Measurements from ENCODE around the gene TDRD1.
A peak's percentile ranks its signal among the peaks of the same experiment; 100 is the strongest.

TDRD1 gene

GRCh38 chr10:114278140-114278883, 99.2 kb downstream of the TDRD1 start:
- Histone ChIP-seq H3K9me3 (ENCODE audit: insufficient read depth, low read depth, low read length) (peaks cover 2% of the 10 kb centered on the region), H3K14ac (ENCODE audit: low read length) (no peak overlapping the region), H2BK5ac (ENCODE audit: low read depth, low read length, poor library complexity) (no peak overlapping the region), H3K27ac (ENCODE audit: low read depth, low read length) (no peak overlapping the region), H3K79me2 (ENCODE audit: control insufficient read depth, insufficient read depth, low read length, poor library complexity) (no peaks in the 10 kb centered on the region), H3K23ac (ENCODE audit: low read length) (no peak overlapping the region), H3K27me3 (ENCODE audit: insufficient read depth, low read length) (no peaks in the 10 kb centered on the region), H3K18ac (ENCODE audit: low read length) (no peak overlapping the region), H3K36me3 (ENCODE audit: control insufficient read depth in 1 of 2, insufficient read depth in 2 of 2, low read length in 2 of 2) (no peaks in the 10 kb centered on the region), H4K12ac (ENCODE audit: low read depth, low read length) (no peak overlapping the region), H3K79me1 (ENCODE audit: low read length) (peaks cover 2% of the 10 kb centered on the region), H2BK120ac (ENCODE audit: insufficient read depth, low read length, poor library complexity) (no peak overlapping the region), H3K4me2 (ENCODE audit: low read length) (no peak overlapping the region), H3K4ac (ENCODE audit: low read depth, low read length) (no peak overlapping the region), H2AFZ (ENCODE audit: insufficient read depth, low read length, poor library complexity) (no peak overlapping the region), H3K9ac (ENCODE audit: low read length) (no peak overlapping the region), H4K91ac (ENCODE audit: low read depth, low read length) (no peak overlapping the region), H2BK12ac (ENCODE audit: low read length) (no peak overlapping the region), H3K4me3 (ENCODE audit: low read depth, low read length) (no peak overlapping the region), H2AK5ac (ENCODE audit: low read length) (no peak overlapping the region), H4K8ac (ENCODE audit: low read depth, low read length) (no peak overlapping the region), H3K4me1 (ENCODE audit: control insufficient read depth in 1 of 2, insufficient read depth in 2 of 2, low read length in 2 of 2) (peaks cover 0 to 3% of the 10 kb centered on the region in 2 experiments)
- no CpG with 5 or more reads among the region's 22 CpGs for WGBS (ENCODE audit: extremely low coverage, insufficient coverage, insufficient read length)
- DNase-seq = no peak

GRCh38 chr10:114278884-114279191, 99.7 kb downstream of the TDRD1 start:
- no peak for DNase-seq
- Histone ChIP-seq H3K4me1 (ENCODE audit: control insufficient read depth in 1 of 2, insufficient read depth in 2 of 2, low read length in 2 of 2) (peaks cover 0 to 3% of the 10 kb centered on the region in 2 experiments), H3K18ac (ENCODE audit: low read length) (no peak overlapping the region), H4K91ac (ENCODE audit: low read depth, low read length) (no peak overlapping the region), H3K4me2 (ENCODE audit: low read length) (no peak overlapping the region), H2BK5ac (ENCODE audit: low read depth, low read length, poor library complexity) (no peak overlapping the region), H3K79me2 (ENCODE audit: control insufficient read depth, insufficient read depth, low read length, poor library complexity) (no peaks in the 10 kb centered on the region), H3K23ac (ENCODE audit: low read length) (no peak overlapping the region), H2AFZ (ENCODE audit: insufficient read depth, low read length, poor library complexity) (no peak overlapping the region), H4K12ac (ENCODE audit: low read depth, low read length) (no peak overlapping the region), H3K14ac (ENCODE audit: low read length) (no peak overlapping the region), H4K8ac (ENCODE audit: low read depth, low read length) (no peak overlapping the region), H3K79me1 (ENCODE audit: low read length) (peaks cover 2% of the 10 kb centered on the region), H3K27me3 (ENCODE audit: insufficient read depth, low read length) (no peaks in the 10 kb centered on the region), H2BK12ac (ENCODE audit: low read length) (no peak overlapping the region), H2BK120ac (ENCODE audit: insufficient read depth, low read length, poor library complexity) (no peak overlapping the region), H3K9me3 (ENCODE audit: insufficient read depth, low read depth, low read length) (peaks cover 2% of the 10 kb centered on the region), H3K4ac (ENCODE audit: low read depth, low read length) (no peak overlapping the region), H3K4me3 (ENCODE audit: low read depth, low read length) (no peak overlapping the region), H3K9ac (ENCODE audit: low read length) (no peak overlapping the region), H2AK5ac (ENCODE audit: low read length) (no peak overlapping the region), H3K36me3 (ENCODE audit: control insufficient read depth in 1 of 2, insufficient read depth in 2 of 2, low read length in 2 of 2) (no peaks in the 10 kb centered on the region), H3K27ac (ENCODE audit: low read depth, low read length) (no peak overlapping the region)
- WGBS (ENCODE audit: extremely low coverage, insufficient coverage, insufficient read length) = no CpG with 5 or more reads among the region's 4 CpGs

GRCh38 chr10:114279289-114279688, 100.1 kb downstream of the TDRD1 start:
- H3K23ac ChIP-seq (ENCODE audit: low read length) = no peak overlapping the region
- H3K9me3 ChIP-seq (ENCODE audit: insufficient read depth, low read depth, low read length) = no peaks in the 10 kb centered on the region
- no peak overlapping the region for H2BK120ac ChIP-seq (ENCODE audit: insufficient read depth, low read length, poor library complexity)
- H3K9ac ChIP-seq (ENCODE audit: low read length) = no peak overlapping the region
- DNase-seq = no peak
- H4K8ac ChIP-seq (ENCODE audit: low read depth, low read length) = no peak overlapping the region
- H3K4me1 ChIP-seq (ENCODE audit: control insufficient read depth in 1 of 2, insufficient read depth in 2 of 2, low read length in 2 of 2) = peaks cover 0 to 3% of the 10 kb centered on the region in 2 experiments
- H2AFZ ChIP-seq (ENCODE audit: insufficient read depth, low read length, poor library complexity) = no peak overlapping the region
- no peak overlapping the region for H2AK5ac ChIP-seq (ENCODE audit: low read length)
- no CpG with 5 or more reads among the region's 4 CpGs for WGBS (ENCODE audit: extremely low coverage, insufficient coverage, insufficient read length)
- H3K79me1 ChIP-seq (ENCODE audit: low read length) = peaks cover 2% of the 10 kb centered on the region
- no peak overlapping the region for H3K4ac ChIP-seq (ENCODE audit: low read depth, low read length)
- H3K36me3 ChIP-seq (ENCODE audit: control insufficient read depth in 1 of 2, insufficient read depth in 2 of 2, low read length in 2 of 2) = no peaks in the 10 kb centered on the region
- no peak overlapping the region for H4K12ac ChIP-seq (ENCODE audit: low read depth, low read length)
- no peak overlapping the region for H3K4me3 ChIP-seq (ENCODE audit: low read depth, low read length)
- H3K27ac ChIP-seq (ENCODE audit: low read depth, low read length) = no peak overlapping the region
- no peak overlapping the region for H2BK12ac ChIP-seq (ENCODE audit: low read length)
- H3K27me3 ChIP-seq (ENCODE audit: insufficient read depth, low read length) = no peaks in the 10 kb centered on the region
- no peak overlapping the region for H3K14ac ChIP-seq (ENCODE audit: low read length)
- H3K4me2 ChIP-seq (ENCODE audit: low read length) = no peak overlapping the region
- H2BK5ac ChIP-seq (ENCODE audit: low read depth, low read length, poor library complexity) = no peak overlapping the region
- no peak overlapping the region for H4K91ac ChIP-seq (ENCODE audit: low read depth, low read length)
- H3K18ac ChIP-seq (ENCODE audit: low read length) = no peak overlapping the region
- H3K79me2 ChIP-seq (ENCODE audit: control insufficient read depth, insufficient read depth, low read length, poor library complexity) = no peaks in the 10 kb centered on the region

GRCh38 chr10:114279901-114280644, 100.9 kb downstream of the TDRD1 start:
- no peak overlapping the region for H3K27ac ChIP-seq (ENCODE audit: low read depth, low read length)
- H3K79me1 ChIP-seq (ENCODE audit: low read length) = peaks cover 2% of the 10 kb centered on the region
- DNase-seq = peak; percentile 4 to 46
- peaks cover 0 to 3% of the 10 kb centered on the region in 2 experiments for H3K4me1 ChIP-seq (ENCODE audit: control insufficient read depth in 1 of 2, insufficient read depth in 2 of 2, low read length in 2 of 2)
- H3K4me2 ChIP-seq (ENCODE audit: low read length) = no peak overlapping the region
- H4K8ac ChIP-seq (ENCODE audit: low read depth, low read length) = no peak overlapping the region
- no peak overlapping the region for H3K23ac ChIP-seq (ENCODE audit: low read length)
- H3K14ac ChIP-seq (ENCODE audit: low read length) = no peak overlapping the region
- H2BK5ac ChIP-seq (ENCODE audit: low read depth, low read length, poor library complexity) = no peak overlapping the region
- no peak overlapping the region for H4K91ac ChIP-seq (ENCODE audit: low read depth, low read length)
- H3K27me3 ChIP-seq (ENCODE audit: insufficient read depth, low read length) = no peaks in the 10 kb centered on the region
- H4K12ac ChIP-seq (ENCODE audit: low read depth, low read length) = no peak overlapping the region
- no peak overlapping the region for H2AK5ac ChIP-seq (ENCODE audit: low read length)
- H2BK12ac ChIP-seq (ENCODE audit: low read length) = no peak overlapping the region
- H3K9ac ChIP-seq (ENCODE audit: low read length) = no peak overlapping the region
- no peaks in the 10 kb centered on the region for H3K36me3 ChIP-seq (ENCODE audit: control insufficient read depth in 1 of 2, insufficient read depth in 2 of 2, low read length in 2 of 2)
- no peaks in the 10 kb centered on the region for H3K79me2 ChIP-seq (ENCODE audit: control insufficient read depth, insufficient read depth, low read length, poor library complexity)
- no peak overlapping the region for H3K18ac ChIP-seq (ENCODE audit: low read length)
- no peaks in the 10 kb centered on the region for H3K9me3 ChIP-seq (ENCODE audit: insufficient read depth, low read depth, low read length)
- H2AFZ ChIP-seq (ENCODE audit: insufficient read depth, low read length, poor library complexity) = no peak overlapping the region
- H3K4ac ChIP-seq (ENCODE audit: low read depth, low read length) = no peak overlapping the region
- no peak overlapping the region for H2BK120ac ChIP-seq (ENCODE audit: insufficient read depth, low read length, poor library complexity)
- WGBS (ENCODE audit: extremely low coverage, insufficient coverage, insufficient read length) = no CpG with 5 or more reads among the region's 8 CpGs
- H3K4me3 ChIP-seq (ENCODE audit: low read depth, low read length) = no peak overlapping the region
